GM12878 (cell line): ENCODE data around the gene SNRPB2.

Source experiments
- BRCA1 ChIP-seq: IDR thresholded peaks from 2 replicates; pipeline ENCODE4 v1.6.1; 2011; ENCODE audit warnings: low read depth, low read length, improper control_type of control experiment
- CBX5 ChIP-seq: sonication (generic); IDR thresholded peaks from 2 replicates; pipeline ENCODE4 v1.6.1; 2016; ENCODE audit warnings: low read depth, moderate library complexity, mild to moderate bottlenecking, inconsistent platforms
- CTCF ChIP-seq, 3 experiments: IDR thresholded peaks in 2 of 3; conservative IDR thresholded peaks in 1 of 3; 2 replicates each; pipeline ENCODE4 v1.5.1; 2011; ENCODE audit warnings: low read depth in 3 of 3, low read length in 3 of 3, mild to moderate bottlenecking in 3 of 3, control low read depth in 2 of 3, moderate library complexity in 2 of 3, inconsistent platforms in 1 of 3, mixed read lengths in 1 of 3; ENCODE audit not compliant: control insufficient read depth in 2 of 3, insufficient read depth in 1 of 3; ENCODE audit errors: extremely low read depth in 1 of 3
- JUND ChIP-seq: IDR thresholded peaks from 2 replicates; pipeline ENCODE4 v1.6.1; 2012; ENCODE audit warnings: low read depth, mild to moderate bottlenecking, low read length, improper control_type of control experiment, moderate library complexity
- MTA2 ChIP-seq: fragments of 450-650 bp; IDR thresholded peaks from 2 replicates; pipeline ENCODE4 v1.6.1; 2016; ENCODE audit warnings: low read depth, mild to moderate bottlenecking, moderate library complexity
- MTA3 ChIP-seq: IDR thresholded peaks from 2 replicates; pipeline ENCODE4 v1.6.1; 2012; ENCODE audit warnings: low read length, inconsistent platforms, borderline replicate concordance
- RCOR1 ChIP-seq: conservative IDR thresholded peaks from 2 replicates; pipeline ENCODE4 v1.6.1; 2012; ENCODE audit warnings: low read depth, low read length, improper control_type of control experiment
- REST ChIP-seq: IDR thresholded peaks from 2 replicates; pipeline ENCODE4 v1.6.1; 2012; ENCODE audit warnings: mild to moderate bottlenecking, low read depth, low read length
- SRF ChIP-seq, 2 experiments: IDR thresholded peaks; 2 replicates each; pipeline ENCODE4 v1.6.1; 2011; ENCODE audit warnings: low read depth in 2 of 2, low read length in 2 of 2, mild to moderate bottlenecking in 1 of 2, moderate library complexity in 1 of 2

- TF ChIP-seq RCOR1 (no peak), CTCF (IDR thresholded peaks at IDR 0.05 in 2 of 3, conservative IDR thresholded peaks at IDR 0.05 in 1 of 3; ENCODE audit: control insufficient read depth in 2 of 3, extremely low read depth in 1 of 3, insufficient read depth in 1 of 3, low read depth in 3 of 3, low read length in 3 of 3) (no peak), JUND (no peak), REST (no peak), SRF (IDR thresholded peaks at IDR 0.05; ENCODE audit: low read depth in 2 of 2, low read length in 2 of 2) (no peak), BRCA1 (no peak), CBX5 (no peak), MTA2 (no peak), MTA3 (no peak)
These were observed 26.3 kb upstream of the SNRPB2 start for GRCh38 chr20:16703570-16703969.
